ENCODE results near the gene PTH1R. TPM values are rescaled to one million over a fixed set of nuclear protein-coding genes. Genes with fewer than 3 reads are reported as not detected.

Gene PTH1R
- not detected for total RNA-seq

- ATAC-seq (replicated peaks in 1 of 2) (no peak), DNase-seq (no peak)
- Mint-ChIP-seq H3K4me3 (no peak within 1 kb of the TSS), H3K27me3 (ENCODE audit: low read depth) (peaks cover 31% of the 10 kb centered on the region), H3K27ac (no peak within 1 kb of the TSS), H3K4me1 (ENCODE audit: low read depth) (peaks cover 12% of the 10 kb centered on the region), H3K36me3 (ENCODE audit: insufficient read depth in 2 of 2) (no peaks in the 10 kb centered on the region), H3K9me3 (no peaks in the 10 kb centered on the region)
Measured at GRCh38 chr3:46877406-46878125, at the start of gene PTH1R. Gene PTH1R (plus strand): TSS chr3:46877721. CDS start chr3:46883560, 5,839 bp downstream.

- Mint-ChIP-seq H3K4me3 (no peak overlapping the region), H3K4me1 (ENCODE audit: low read depth) (peaks cover 13% of the 10 kb centered on the region), H3K27ac (no peak overlapping the region), H3K27me3 (ENCODE audit: low read depth) (peaks cover 14% of the 10 kb centered on the region), H3K9me3 (no peaks in the 10 kb centered on the region), H3K36me3 (ENCODE audit: insufficient read depth in 2 of 2) (no peaks in the 10 kb centered on the region)
- ATAC-seq (replicated peaks in 1 of 2) (peak; percentile 96 to 99), DNase-seq (peak; percentile 45 to 50)
Measured at GRCh38 chr3:46829699-46830208, 47.8 kb upstream of the PTH1R start.

- Mint-ChIP-seq H3K4me3 (no peak overlapping the region), H3K27ac (no peak overlapping the region), H3K36me3 (ENCODE audit: insufficient read depth in 2 of 2) (no peaks in the 10 kb centered on the region), H3K4me1 (ENCODE audit: low read depth) (peaks cover 13% of the 10 kb centered on the region), H3K9me3 (no peaks in the 10 kb centered on the region), H3K27me3 (ENCODE audit: low read depth) (peaks cover 14% of the 10 kb centered on the region)
- no peak for DNase-seq
- ATAC-seq (replicated peaks in 1 of 2), result no peak
Measured at GRCh38 chr3:46830801-46831200, 46.7 kb upstream of the PTH1R start.

- DNase-seq (no peak), ATAC-seq (replicated peaks in 1 of 2) (no peak)
- H3K27me3 Mint-ChIP-seq (ENCODE audit: low read depth), result peaks cover 14% of the 10 kb centered on the region
- no peaks in the 10 kb centered on the region for H3K36me3 Mint-ChIP-seq (ENCODE audit: insufficient read depth in 2 of 2)
- no peak overlapping the region for H3K4me3 Mint-ChIP-seq
- H3K4me1 Mint-ChIP-seq (ENCODE audit: low read depth), result peaks cover 13% of the 10 kb centered on the region
- no peaks in the 10 kb centered on the region for H3K9me3 Mint-ChIP-seq
- no peak overlapping the region for H3K27ac Mint-ChIP-seq
Measured at GRCh38 chr3:46831316-46831715, 46.2 kb upstream of the PTH1R start.

GRCh38 chr3:46831841-46832240 lies 45.7 kb upstream of the PTH1R start:
- peaks cover 14% of the 10 kb centered on the region for H3K27me3 Mint-ChIP-seq (ENCODE audit: low read depth)
- no peaks in the 10 kb centered on the region for H3K9me3 Mint-ChIP-seq
- H3K4me3 Mint-ChIP-seq, result no peak overlapping the region
- no peak for ATAC-seq (replicated peaks in 1 of 2)
- H3K4me1 Mint-ChIP-seq (ENCODE audit: low read depth), result peaks cover 13% of the 10 kb centered on the region
- H3K27ac Mint-ChIP-seq, result no peak overlapping the region
- DNase-seq, result no peak
- no peaks in the 10 kb centered on the region for H3K36me3 Mint-ChIP-seq (ENCODE audit: insufficient read depth in 2 of 2)

GRCh38 chr3:46833346-46834300 lies 43.9 kb upstream of the PTH1R start:
- ATAC-seq (replicated peaks in 1 of 2), result no peak
- H3K27me3 Mint-ChIP-seq (ENCODE audit: low read depth), result peaks cover 14% of the 10 kb centered on the region
- DNase-seq, result no peak
- H3K9me3 Mint-ChIP-seq, result peaks cover 4 to 7% of the 10 kb centered on the region in 2 donors
- no peak overlapping the region for H3K27ac Mint-ChIP-seq
- peaks cover 13% of the 10 kb centered on the region for H3K4me1 Mint-ChIP-seq (ENCODE audit: low read depth)
- no peak overlapping the region for H3K4me3 Mint-ChIP-seq
- peaks cover 2 to 4% of the 10 kb centered on the region in 2 donors for H3K36me3 Mint-ChIP-seq (ENCODE audit: insufficient read depth in 2 of 2)

GRCh38 chr3:46835054-46835453 lies 42.5 kb upstream of the PTH1R start:
- H3K4me3 Mint-ChIP-seq, result no peak overlapping the region
- H3K36me3 Mint-ChIP-seq (ENCODE audit: insufficient read depth in 2 of 2), result peaks cover 6 to 11% of the 10 kb centered on the region in 2 donors
- peaks cover 7 to 11% of the 10 kb centered on the region in 2 donors for H3K9me3 Mint-ChIP-seq
- no peak overlapping the region for H3K27ac Mint-ChIP-seq
- no peak for ATAC-seq (replicated peaks in 1 of 2)
- H3K4me1 Mint-ChIP-seq (ENCODE audit: low read depth), result peaks cover 3% of the 10 kb centered on the region
- no peak for DNase-seq
- peaks cover 14% of the 10 kb centered on the region for H3K27me3 Mint-ChIP-seq (ENCODE audit: low read depth)

GRCh38 chr3:46835491-46835890 lies 42.0 kb upstream of the PTH1R start:
- H3K4me1 Mint-ChIP-seq (ENCODE audit: low read depth), result no peaks in the 10 kb centered on the region
- H3K9me3 Mint-ChIP-seq, result peaks cover 7 to 16% of the 10 kb centered on the region in 2 donors
- no peak overlapping the region for H3K4me3 Mint-ChIP-seq
- ATAC-seq (replicated peaks in 1 of 2) (no peak), DNase-seq (no peak)
- peaks cover 14% of the 10 kb centered on the region for H3K27me3 Mint-ChIP-seq (ENCODE audit: low read depth)
- H3K36me3 Mint-ChIP-seq (ENCODE audit: insufficient read depth in 2 of 2), result peaks cover 9 to 11% of the 10 kb centered on the region in 2 donors
- no peak overlapping the region for H3K27ac Mint-ChIP-seq

GRCh38 chr3:46838301-46838700 lies 39.2 kb upstream of the PTH1R start:
- ATAC-seq (replicated peaks in 1 of 2) (no peak), DNase-seq (no peak)
- no peak overlapping the region for H3K4me3 Mint-ChIP-seq
- peaks cover 7% of the 10 kb centered on the region for H3K27me3 Mint-ChIP-seq (ENCODE audit: low read depth)
- peaks cover 13 to 21% of the 10 kb centered on the region in 2 donors for H3K9me3 Mint-ChIP-seq
- no peaks in the 10 kb centered on the region for H3K4me1 Mint-ChIP-seq (ENCODE audit: low read depth)
- H3K27ac Mint-ChIP-seq, result no peak overlapping the region
- H3K36me3 Mint-ChIP-seq (ENCODE audit: insufficient read depth in 2 of 2), result peaks cover 12 to 16% of the 10 kb centered on the region in 2 donors

GRCh38 chr3:46840491-46840890 lies 37.0 kb upstream of the PTH1R start:
- no peak for DNase-seq
- no peak for ATAC-seq (replicated peaks in 1 of 2)
- H3K27me3 Mint-ChIP-seq (ENCODE audit: low read depth), result peaks cover 11% of the 10 kb centered on the region
- no peaks in the 10 kb centered on the region for H3K4me1 Mint-ChIP-seq (ENCODE audit: low read depth)
- H3K27ac Mint-ChIP-seq, result no peak overlapping the region
- peaks cover 13 to 21% of the 10 kb centered on the region in 2 donors for H3K9me3 Mint-ChIP-seq
- H3K4me3 Mint-ChIP-seq, result no peak overlapping the region
- peaks cover 12 to 16% of the 10 kb centered on the region in 2 donors for H3K36me3 Mint-ChIP-seq (ENCODE audit: insufficient read depth in 2 of 2)

GRCh38 chr3:46843508-46843907 lies 34.0 kb upstream of the PTH1R start:
- no peaks in the 10 kb centered on the region for H3K4me1 Mint-ChIP-seq (ENCODE audit: low read depth)

GRCh38 chr3:46844397-46844796 lies 33.1 kb upstream of the PTH1R start:
- H3K9me3 Mint-ChIP-seq, result peaks cover 6 to 10% of the 10 kb centered on the region in 2 donors
- ATAC-seq (replicated peaks in 1 of 2), result no peak
- H3K27ac Mint-ChIP-seq, result peak overlapping the region; percentile 36
- H3K4me3 Mint-ChIP-seq, result peak overlapping the region; percentile 33 to 39
- no peaks in the 10 kb centered on the region for H3K4me1 Mint-ChIP-seq (ENCODE audit: low read depth)
- no peak for DNase-seq
- H3K27me3 Mint-ChIP-seq (ENCODE audit: low read depth), result peaks cover 11% of the 10 kb centered on the region
- H3K36me3 Mint-ChIP-seq (ENCODE audit: insufficient read depth in 2 of 2), result peaks cover 6 to 7% of the 10 kb centered on the region in 2 donors

More at GRCh38 chr3:46843508-46843907, 34.0 kb upstream of the PTH1R start:
- DNase-seq (no peak), ATAC-seq (replicated peaks in 1 of 2) (no peak)
- peaks cover 11% of the 10 kb centered on the region for H3K27me3 Mint-ChIP-seq (ENCODE audit: low read depth)
- H3K9me3 Mint-ChIP-seq, result peaks cover 9 to 14% of the 10 kb centered on the region in 2 donors
- no peak overlapping the region for H3K27ac Mint-ChIP-seq
- H3K36me3 Mint-ChIP-seq (ENCODE audit: insufficient read depth in 2 of 2), result peaks cover 10 to 14% of the 10 kb centered on the region in 2 donors
- no peak overlapping the region for H3K4me3 Mint-ChIP-seq

- H3K4me3 Mint-ChIP-seq, result peak overlapping the region; percentile 61 to 84
- H3K9me3 Mint-ChIP-seq, result peaks cover 6 to 10% of the 10 kb centered on the region in 2 donors
- H3K27ac Mint-ChIP-seq, result no peak overlapping the region
- H3K36me3 Mint-ChIP-seq (ENCODE audit: insufficient read depth in 2 of 2), result peaks cover 5 to 7% of the 10 kb centered on the region in 2 donors
- no peak for DNase-seq
- no peaks in the 10 kb centered on the region for H3K4me1 Mint-ChIP-seq (ENCODE audit: low read depth)
- H3K27me3 Mint-ChIP-seq (ENCODE audit: low read depth), result peaks cover 11% of the 10 kb centered on the region
- no peak for ATAC-seq (replicated peaks in 1 of 2)
Measured at GRCh38 chr3:46844881-46845312, 32.6 kb upstream of the PTH1R start.

Measured in activated T-cell treated with anti-CD3 and anti-CD28 coated beads, Interleukin-2, amount 50 U/mL, for 72 hours (primary cell).